Activated B cell treated with CpG ODN at 0.5 μM for 24 hours (primary cell): ENCODE results near the gene ABHD14A. TPM values are rescaled to one million over a fixed set of nuclear protein-coding genes. Genes with fewer than 3 reads are reported as not detected.

Source experiments
- ATAC-seq: fragments of 200-7000 bp; cut with Tn5 transposase; one replicate; pipeline ENCODE4 v1.10.0; 2021; ENCODE audit warnings: low read depth, mild to moderate bottlenecking, moderate library complexity
- CTCF ChIA-PET: fragments of 350-600 bp; sonication (Branson Sonifier 250); formaldehyde crosslinking; loops from one replicate; lab custom pipeline; 2021; ENCODE audit warnings: antibody characterized with exemption; lab: Charles Lee
- POLR2A ChIA-PET: fragments of 350-600 bp; sonication (Branson Sonifier 250); formaldehyde crosslinking; loops from one replicate; lab custom pipeline; 2021; ENCODE audit warnings: antibody characterized with exemption; lab: Charles Lee
- DNase-seq: peaks from one replicate; pipeline ENCODE4 v3.0.0; 2022
- H3K27ac Mint-ChIP-seq: one replicate; pipeline ENCODE4 v1.8.0; 2020; ENCODE audit warnings: mixed read lengths
- H3K27me3 Mint-ChIP-seq: one replicate; pipeline ENCODE4 v1.8.0; 2021; ENCODE audit warnings: mixed read lengths
- H3K36me3 Mint-ChIP-seq: one replicate; pipeline ENCODE4 v1.8.0; 2021; ENCODE audit warnings: low read depth, mixed read lengths
- H3K4me1 Mint-ChIP-seq: one replicate; pipeline ENCODE4 v1.8.0; 2021; ENCODE audit warnings: mixed read lengths
- H3K4me3 Mint-ChIP-seq: one replicate; pipeline ENCODE4 v1.8.0; 2020; ENCODE audit warnings: mild to moderate bottlenecking, mixed read lengths
- H3K9me3 Mint-ChIP-seq: one replicate; pipeline ENCODE4 v1.8.0; 2020; ENCODE audit warnings: mixed read lengths
- CTCF ChIP-seq: fragments of 200-600 bp; IDR thresholded peaks from one replicate; pipeline ENCODE4 v1.8.0; 2022; ENCODE audit warnings: antibody characterized with exemption, mild to moderate bottlenecking
- intact Hi-C: fragments of 100-400 bp; cut with micrococcal nuclease; formaldehyde crosslinking; loops from one replicate; pipeline ENCODE4 v1.15.1; 2024
- total RNA-seq: library from RNA; stranded (reverse); gene quantifications from 2 replicates; pipeline ENCODE4 v1.2.3, GENCODE V29; 2022

Gene ABHD14A
- total RNA-seq, 1 donor from 2014 or later: 5.1 TPM

GRCh38 chr3:51978143-51978502 is 3.3 kb downstream of the ABHD14A start:
- no peak for DNase-seq
- ATAC-seq: no peak
- H3K36me3 Mint-ChIP-seq: peaks cover 5% of the 10 kb centered on the region
- intact Hi-C loops: loop anchor here (10.0 kb wide), 1 partner anchor 1363 kb away; the partner anchor contains the start of genes CISH and MAPKAPK3
- CTCF ChIA-PET: no interaction called here
- POLR2A ChIA-PET: interaction anchor here (2.5 kb wide), 1 partner anchor 17 kb away, joined by 11 read pairs; the partner anchor contains the start of gene RPL29
- TF ChIP-seq CTCF: no peak
- peaks cover 40% of the 10 kb centered on the region for H3K4me1 Mint-ChIP-seq
- H3K27ac Mint-ChIP-seq: no peak overlapping the region
- H3K27me3 Mint-ChIP-seq: no peaks in the 10 kb centered on the region
- H3K4me3 Mint-ChIP-seq: no peak overlapping the region
- H3K9me3 Mint-ChIP-seq: no peaks in the 10 kb centered on the region

- no peak for ATAC-seq
- CTCF ChIA-PET: no interaction called here
- Mint-ChIP-seq H3K27ac (no peak overlapping the region), H3K27me3 (no peaks in the 10 kb centered on the region), H3K4me3 (no peak overlapping the region), H3K4me1 (peaks cover 35% of the 10 kb centered on the region), H3K36me3 (no peaks in the 10 kb centered on the region), H3K9me3 (no peaks in the 10 kb centered on the region)
- no peak for DNase-seq
- no peak for TF ChIP-seq CTCF
- intact Hi-C loops: loop anchor here (5.0 to 10.0 kb wide), 2 partner anchors 477 to 555 kb away; partner anchors contain the start of genes NISCH, NT5DC2 and UQCC5
- POLR2A ChIA-PET: interaction anchor here (0.6 to 5.7 kb wide), 3 partner anchors 12 to 48 kb away, joined by 3 to 36 read pairs (median 11); partner anchors contain the start of gene RPL29
These were observed 5.4 kb downstream of the ABHD14A start for GRCh38 chr3:51980253-51980652.

- TF ChIP-seq CTCF: no peak
- H3K9me3 Mint-ChIP-seq: no peaks in the 10 kb centered on the region
- peak; percentile 31 for DNase-seq
- CTCF ChIA-PET: interaction anchor here (0.6 to 3.4 kb wide), 8 partner anchors 9 to 172 kb away, joined by 3 to 25 read pairs (median 4); partner anchors contain the start of genes ABHD14B, POC1A and RPL29
- H3K27ac Mint-ChIP-seq: peak overlapping the region; percentile 91
- H3K36me3 Mint-ChIP-seq: no peaks in the 10 kb centered on the region
- intact Hi-C loops: loop anchor here (2.0 to 10.0 kb wide), 4 partner anchors 40 to 552 kb away; partner anchors contain the start of genes DUSP7, NISCH, NT5DC2 and PARP3
- H3K4me3 Mint-ChIP-seq: peak overlapping the region; percentile 86
- POLR2A ChIA-PET: interaction anchor here (0.8 to 5.7 kb wide), 10 partner anchors 8 to 271 kb away, joined by 3 to 58 read pairs (median 8); partner anchors contain the start of genes ABHD14A, ABHD14B, DUSP7 and PARP3
- no peaks in the 10 kb centered on the region for H3K27me3 Mint-ChIP-seq
- ATAC-seq: peak; percentile 56
- peaks cover 23% of the 10 kb centered on the region for H3K4me1 Mint-ChIP-seq
These were observed 7.5 kb downstream of the ABHD14A start for GRCh38 chr3:51982352-51982837.

- intact Hi-C loops: loop anchor here (1.0 to 10.0 kb wide), 6 partner anchors 9 to 552 kb away; partner anchors contain the start of genes ABHD14B, DUSP7, NISCH and NT5DC2
- H3K27ac Mint-ChIP-seq: peak within 1 kb of the TSS; percentile 91
These were observed 8.1 kb downstream of the ABHD14A start, which contains the start of gene ACY1 for GRCh38 chr3:51982838-51983577. Gene ACY1 (plus strand): TSS chr3:51983535. CDS start chr3:51984065, 530 bp downstream.

More at GRCh38 chr3:51982838-51983577, 8.1 kb downstream of the ABHD14A start, which contains the start of gene ACY1:
- peak; percentile 79 for ATAC-seq
- no peak for TF ChIP-seq CTCF
- DNase-seq: peak; percentile 70
- Mint-ChIP-seq H3K4me3 (peak within 1 kb of the TSS; percentile 86), H3K4me1 (peaks cover 23% of the 10 kb centered on the region), H3K36me3 (no peaks in the 10 kb centered on the region), H3K27me3 (no peaks in the 10 kb centered on the region), H3K9me3 (no peaks in the 10 kb centered on the region)
- ChIA-PET CTCF (interaction anchor here (0.6 to 3.4 kb wide), 8 partner anchors 8 to 162 kb away, joined by 3 to 25 read pairs (median 4); partner anchors contain the start of genes ABHD14A, ABHD14B, RPL29 and RRP9), POLR2A (interaction anchor here (0.5 to 5.7 kb wide), 12 partner anchors 9 to 297 kb away, joined by 3 to 58 read pairs (median 6); partner anchors contain the start of genes ABHD14A, ABHD14B, DUSP7 and PCBP4)
